Muscle layer of colon (tissue), 2 donors: Measurements from ENCODE around the gene LRP8.

Experiments used
- H3K27ac ChIP-seq: one replicate; pipeline ENCODE4 v1.7.0; 2013; ENCODE audit warnings: low read depth, mild to moderate bottlenecking, low read length, moderate library complexity
- H3K27me3 ChIP-seq, 2 donors: one replicate each; pipeline ENCODE4 v1.7.0; 2013; ENCODE audit warnings: low read length in 2 of 2, mild to moderate bottlenecking in 2 of 2; ENCODE audit not compliant: insufficient read depth in 2 of 2, control insufficient read depth in 1 of 2
- H3K36me3 ChIP-seq: one replicate; pipeline ENCODE4 v1.7.0; 2013; ENCODE audit warnings: mild to moderate bottlenecking, low read length; ENCODE audit not compliant: insufficient read depth
- H3K4me1 ChIP-seq: one replicate; pipeline ENCODE4 v1.7.0; 2013; ENCODE audit warnings: mild to moderate bottlenecking, low read length; ENCODE audit not compliant: insufficient read depth
- H3K4me3 ChIP-seq, 2 donors: one replicate each; pipeline ENCODE4 v1.7.0; 2013; ENCODE audit warnings: low read length in 2 of 2, low read depth in 1 of 2, mild to moderate bottlenecking in 1 of 2, moderate library complexity in 1 of 2
- H3K9ac ChIP-seq: one replicate; pipeline ENCODE4 v1.7.0; 2013; ENCODE audit warnings: low read length
- H3K9me3 ChIP-seq: one replicate; pipeline ENCODE4 v1.7.0; 2013; ENCODE audit warnings: mild to moderate bottlenecking, low read length
- donor health status: abdominal sarcoma.
- donor health status: Adenocarcinoma of cecum.

Gene LRP8

GRCh38 chr1:53281133-53281532, 46.7 kb downstream of the LRP8 start:
- Histone ChIP-seq H3K4me3 (no peak overlapping the region), H3K27ac (no peak overlapping the region), H3K9me3 (no peaks in the 10 kb centered on the region), H3K9ac (no peak overlapping the region), H3K27me3 (peaks cover 0 to 4% of the 10 kb centered on the region in 2 donors), H3K36me3 (no peaks in the 10 kb centered on the region), H3K4me1 (no peaks in the 10 kb centered on the region)

GRCh38 chr1:53280496-53280895, 47.4 kb downstream of the LRP8 start:
- H3K9ac ChIP-seq: no peak overlapping the region
- H3K4me1 ChIP-seq: no peaks in the 10 kb centered on the region
- peaks cover 0 to 4% of the 10 kb centered on the region in 2 donors for H3K27me3 ChIP-seq
- no peak overlapping the region for H3K27ac ChIP-seq
- no peak overlapping the region for H3K4me3 ChIP-seq
- H3K36me3 ChIP-seq: no peaks in the 10 kb centered on the region
- no peaks in the 10 kb centered on the region for H3K9me3 ChIP-seq

- no peaks in the 10 kb centered on the region for H3K4me1 ChIP-seq
- peaks cover 0 to 4% of the 10 kb centered on the region in 2 donors for H3K27me3 ChIP-seq
- no peak overlapping the region for H3K27ac ChIP-seq
- H3K9ac ChIP-seq: no peak overlapping the region
- no peaks in the 10 kb centered on the region for H3K9me3 ChIP-seq
- H3K4me3 ChIP-seq: no peak overlapping the region
- H3K36me3 ChIP-seq: no peaks in the 10 kb centered on the region
Observed at GRCh38 chr1:53279296-53280200, 48.3 kb downstream of the LRP8 start.

- Histone ChIP-seq H3K27ac (no peak overlapping the region), H3K27me3 (peaks cover 0 to 4% of the 10 kb centered on the region in 2 donors), H3K9ac (no peak overlapping the region), H3K9me3 (no peaks in the 10 kb centered on the region), H3K4me1 (no peaks in the 10 kb centered on the region), H3K4me3 (no peak overlapping the region), H3K36me3 (no peaks in the 10 kb centered on the region)
Observed at GRCh38 chr1:53278298-53278725, 49.6 kb downstream of the LRP8 start.

DNA sequence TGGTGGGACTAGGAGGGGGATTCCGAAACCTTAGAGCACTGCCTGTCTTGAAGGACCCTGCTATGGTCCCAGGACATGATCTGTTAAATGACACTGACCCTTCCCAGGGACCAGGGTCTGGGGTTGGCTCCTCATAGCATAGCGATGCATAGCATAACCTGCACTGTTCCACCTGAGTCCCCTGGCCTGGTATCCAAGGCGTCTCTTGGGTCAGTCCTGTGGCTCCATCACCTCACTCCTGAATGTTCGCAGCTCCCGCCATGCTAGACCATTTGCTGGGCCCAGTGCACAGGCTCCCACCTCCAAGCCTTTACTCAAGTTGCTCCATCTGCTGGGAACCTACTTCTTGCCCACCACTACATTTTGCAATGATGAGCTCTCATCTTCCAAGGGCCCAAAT, 50.5 kb downstream of the LRP8 start:
- Histone ChIP-seq H3K9me3 (no peaks in the 10 kb centered on the region), H3K4me3 (no peak overlapping the region), H3K27ac (no peak overlapping the region), H3K36me3 (no peaks in the 10 kb centered on the region), H3K27me3 (peaks cover 0 to 4% of the 10 kb centered on the region in 2 donors), H3K9ac (no peak overlapping the region), H3K4me1 (no peaks in the 10 kb centered on the region)

- Histone ChIP-seq H3K27ac (no peak overlapping the region), H3K4me1 (no peaks in the 10 kb centered on the region), H3K9me3 (no peaks in the 10 kb centered on the region), H3K36me3 (no peaks in the 10 kb centered on the region), H3K4me3 (no peak overlapping the region), H3K27me3 (peaks cover 0 to 4% of the 10 kb centered on the region in 2 donors), H3K9ac (no peak overlapping the region)
Observed at GRCh38 chr1:53276902-53277281, 51.0 kb downstream of the LRP8 start.

DNA sequence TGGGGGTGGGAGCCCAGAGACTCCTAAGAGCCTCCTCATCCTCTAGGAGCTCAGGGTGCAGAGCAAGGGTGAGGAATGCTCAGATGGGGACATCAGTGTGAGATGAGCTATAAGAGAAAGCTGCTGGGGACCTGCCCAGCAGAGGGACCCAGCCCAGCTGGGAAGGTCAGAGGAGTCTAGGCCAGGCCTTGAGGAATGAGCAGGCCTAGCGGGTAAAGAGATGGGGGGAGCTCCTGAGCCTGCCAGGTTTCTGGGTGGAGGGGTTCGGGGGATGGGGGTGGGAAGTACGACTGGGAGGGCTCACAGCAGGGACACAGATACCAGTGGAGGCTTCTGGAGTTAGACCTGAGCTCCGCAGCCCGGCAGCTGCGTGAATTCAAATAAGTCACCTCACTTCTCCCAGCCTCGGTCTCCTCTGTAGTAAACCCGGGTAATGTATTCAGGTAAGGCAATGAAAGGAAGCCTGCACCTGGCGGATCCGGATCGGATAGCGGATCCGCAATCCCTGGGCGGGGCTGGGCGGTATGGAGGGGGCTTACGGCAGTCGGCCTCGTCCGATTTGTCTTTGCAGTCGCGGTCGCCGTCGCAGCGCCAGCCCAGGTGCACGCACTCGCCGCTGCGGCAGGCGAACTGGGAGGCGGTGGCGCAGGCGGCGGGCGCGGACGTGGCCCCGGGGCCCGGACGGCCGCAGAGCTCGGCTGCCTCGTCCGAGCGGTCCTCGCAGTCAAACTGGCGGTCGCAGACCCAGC, 51.5 kb downstream of the LRP8 start:
- Histone ChIP-seq H3K27me3 (peaks cover 0 to 4% of the 10 kb centered on the region in 2 donors), H3K4me3 (no peak overlapping the region), H3K4me1 (no peaks in the 10 kb centered on the region), H3K9ac (no peak overlapping the region), H3K27ac (no peak overlapping the region), H3K36me3 (no peaks in the 10 kb centered on the region), H3K9me3 (no peaks in the 10 kb centered on the region)

DNA sequence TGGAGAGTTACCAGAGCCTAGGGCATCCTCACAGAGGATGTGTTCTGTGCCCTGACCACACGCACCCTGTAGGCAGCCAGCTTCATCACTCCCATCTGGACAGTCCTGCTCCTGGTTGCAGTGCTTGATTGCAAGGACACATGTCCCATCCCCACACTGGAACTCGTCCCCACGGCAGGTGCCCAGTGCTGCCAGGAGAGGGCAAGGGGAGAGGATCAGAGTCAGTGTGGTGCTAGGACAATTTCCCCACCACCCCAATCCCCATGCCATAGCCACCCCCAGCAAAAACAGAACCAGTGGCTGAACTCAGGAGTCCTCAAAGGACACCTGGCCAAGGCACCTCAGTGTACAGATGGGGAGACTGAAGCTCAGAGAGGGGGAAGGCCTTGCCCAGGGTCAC, 52.3 kb downstream of the LRP8 start:
- Histone ChIP-seq H3K4me1 (no peaks in the 10 kb centered on the region), H3K4me3 (no peak overlapping the region), H3K9me3 (no peaks in the 10 kb centered on the region), H3K9ac (no peak overlapping the region), H3K27me3 (peaks cover 0 to 4% of the 10 kb centered on the region in 2 donors), H3K27ac (no peak overlapping the region), H3K36me3 (no peaks in the 10 kb centered on the region)

GRCh38 chr1:53274541-53275185, 53.2 kb downstream of the LRP8 start:
- no peaks in the 10 kb centered on the region for H3K36me3 ChIP-seq
- H3K4me3 ChIP-seq: no peak overlapping the region
- no peaks in the 10 kb centered on the region for H3K9me3 ChIP-seq
- H3K27ac ChIP-seq: no peak overlapping the region
- no peak overlapping the region for H3K9ac ChIP-seq
- peaks cover 0 to 4% of the 10 kb centered on the region in 2 donors for H3K27me3 ChIP-seq
- H3K4me1 ChIP-seq: no peaks in the 10 kb centered on the region

GRCh38 chr1:53274026-53274425, 53.8 kb downstream of the LRP8 start:
- no peak overlapping the region for H3K27ac ChIP-seq
- no peaks in the 10 kb centered on the region for H3K9me3 ChIP-seq
- H3K4me3 ChIP-seq: no peak overlapping the region
- H3K9ac ChIP-seq: no peak overlapping the region
- H3K4me1 ChIP-seq: no peaks in the 10 kb centered on the region
- H3K27me3 ChIP-seq: peaks cover 0 to 4% of the 10 kb centered on the region in 2 donors
- H3K36me3 ChIP-seq: no peaks in the 10 kb centered on the region

- Histone ChIP-seq H3K4me1 (no peaks in the 10 kb centered on the region), H3K27ac (no peak overlapping the region), H3K36me3 (no peaks in the 10 kb centered on the region), H3K9me3 (no peaks in the 10 kb centered on the region), H3K4me3 (no peak overlapping the region), H3K9ac (no peak overlapping the region), H3K27me3 (peaks cover 0 to 4% of the 10 kb centered on the region in 2 donors)
Observed at GRCh38 chr1:53273526-53273925, 54.3 kb downstream of the LRP8 start.
